NOMO-1 treated with DMSO at 0.1 percent for 48 hours (cell line): Measurements from ENCODE around the gene ARL14.
"Not testable (repeated sequence)": the region's sequence is repeated elsewhere in the genome, so short reads cannot be mapped to it uniquely, and the experiment has no call there.

Experiments
- DNase-seq: peaks from one replicate; lab custom pipeline; 2025; ENCODE audit not compliant: unreplicated experiment; lab: John Stamatoyannopoulos, UW

Gene ARL14

DNA sequence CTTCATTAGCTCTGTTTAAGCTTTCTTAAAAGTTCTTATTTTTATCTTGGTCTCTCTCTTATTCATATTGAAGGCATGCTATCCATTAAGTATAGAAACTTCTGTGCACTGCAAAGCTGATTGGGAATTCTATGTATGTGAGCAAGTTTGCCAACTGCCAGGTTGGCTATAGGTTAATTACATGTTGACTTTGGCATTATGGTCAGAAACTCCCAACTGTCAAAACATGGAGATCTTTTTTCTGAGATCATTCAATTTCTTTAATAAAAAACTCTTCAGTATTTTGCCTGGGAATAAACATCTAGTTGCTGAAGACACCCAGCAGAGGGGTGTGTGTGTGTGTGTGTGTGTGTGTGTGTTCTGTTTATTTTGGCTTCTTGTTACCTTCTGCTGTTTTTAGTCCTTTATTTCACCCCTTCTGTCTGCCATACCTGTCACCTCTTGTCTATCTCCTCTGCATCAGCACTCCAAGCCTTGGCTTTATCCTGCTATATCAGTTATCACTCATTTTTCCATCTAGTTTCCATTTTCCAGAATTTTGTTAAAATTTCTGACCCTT, 1.3 kb upstream of the ARL14 start:
- DNase-seq: no peak

DNA sequence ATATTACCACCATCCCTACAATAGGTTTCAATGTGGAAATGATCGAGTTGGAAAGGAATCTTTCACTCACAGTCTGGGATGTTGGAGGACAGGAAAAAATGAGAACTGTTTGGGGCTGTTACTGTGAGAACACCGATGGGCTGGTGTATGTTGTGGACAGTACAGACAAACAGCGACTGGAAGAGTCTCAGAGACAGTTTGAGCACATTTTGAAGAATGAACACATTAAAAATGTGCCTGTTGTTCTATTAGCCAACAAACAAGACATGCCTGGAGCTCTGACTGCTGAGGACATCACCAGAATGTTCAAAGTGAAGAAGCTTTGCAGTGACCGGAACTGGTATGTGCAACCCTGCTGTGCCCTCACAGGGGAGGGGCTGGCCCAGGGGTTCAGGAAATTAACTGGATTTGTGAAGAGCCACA, 510 bp downstream of the ARL14 start:
- DNase-seq: no peak

DNA sequence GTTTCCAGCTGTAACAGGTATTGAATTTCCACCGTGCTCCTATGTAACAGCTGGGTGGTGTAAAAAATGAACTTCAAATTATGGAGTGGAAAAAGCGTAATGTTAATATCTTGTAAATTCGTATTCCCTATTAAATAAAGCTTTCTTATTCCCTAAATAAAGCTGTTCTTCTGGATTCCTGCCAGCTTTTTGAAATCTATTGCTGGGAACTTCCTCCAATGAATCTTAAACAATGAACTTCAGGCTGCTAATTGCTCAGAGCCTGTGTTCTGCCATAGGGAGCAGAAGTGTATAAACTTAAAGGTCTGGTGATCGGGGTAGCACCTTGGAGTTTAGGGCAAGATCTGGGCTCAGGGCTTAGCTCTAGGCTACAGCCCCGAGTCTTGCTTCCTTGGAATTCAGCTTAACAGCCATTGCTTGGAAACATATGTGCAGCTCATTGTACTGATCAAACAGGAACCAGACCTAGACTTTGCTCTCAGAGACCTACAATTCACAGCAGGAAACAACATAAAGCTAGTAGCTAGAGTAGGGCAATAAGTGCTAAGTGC, 1.4 kb downstream of the ARL14 start:
- DNase-seq: no peak

DNA sequence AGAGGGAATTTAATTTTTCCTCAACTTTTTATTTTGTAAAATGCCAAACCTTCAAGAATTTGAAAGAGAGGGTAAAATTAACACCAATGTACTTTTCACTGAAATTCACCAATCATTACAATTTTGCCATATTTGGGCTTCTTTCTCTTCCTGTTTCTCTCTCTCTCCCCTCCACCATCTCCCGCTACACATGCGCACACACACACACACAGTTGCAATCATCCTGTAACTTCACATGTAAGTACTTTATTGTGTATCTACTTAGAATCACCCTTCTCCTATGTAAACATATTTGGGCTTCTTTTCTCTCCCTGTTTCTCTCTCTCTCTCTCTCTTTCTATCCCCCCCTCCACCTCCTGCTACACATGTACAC, 7.4 kb downstream of the ARL14 start:
- no peak for DNase-seq

DNA sequence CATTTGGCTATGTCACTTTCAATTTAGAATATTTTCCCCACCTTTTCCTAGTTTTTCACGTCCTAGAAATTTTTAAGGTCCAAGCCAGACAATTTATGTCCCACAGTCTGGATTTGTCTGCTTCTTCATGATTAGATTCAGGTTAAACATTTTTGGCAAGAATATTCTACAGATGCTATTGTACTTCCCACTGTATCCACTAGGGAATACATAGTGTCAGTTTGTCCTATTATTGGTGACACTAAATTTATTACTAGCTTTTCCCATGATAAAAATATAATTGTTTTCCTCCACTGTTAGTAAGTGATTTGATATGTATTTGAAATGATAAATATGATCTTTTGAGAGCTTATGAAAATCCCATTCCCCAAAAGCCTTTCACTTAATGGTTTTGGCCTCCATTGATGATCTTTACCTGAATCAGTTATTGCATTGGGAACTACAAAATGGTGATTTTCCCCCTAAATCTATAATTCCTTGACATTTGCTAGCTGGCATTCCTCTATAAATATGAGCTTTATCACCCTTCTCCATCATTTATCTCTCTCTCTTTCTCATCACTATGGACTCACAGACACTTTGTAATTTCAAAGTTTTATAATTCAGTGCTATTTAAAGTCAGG, 8.3 kb downstream of the ARL14 start:
- DNase-seq: no peak

DNA sequence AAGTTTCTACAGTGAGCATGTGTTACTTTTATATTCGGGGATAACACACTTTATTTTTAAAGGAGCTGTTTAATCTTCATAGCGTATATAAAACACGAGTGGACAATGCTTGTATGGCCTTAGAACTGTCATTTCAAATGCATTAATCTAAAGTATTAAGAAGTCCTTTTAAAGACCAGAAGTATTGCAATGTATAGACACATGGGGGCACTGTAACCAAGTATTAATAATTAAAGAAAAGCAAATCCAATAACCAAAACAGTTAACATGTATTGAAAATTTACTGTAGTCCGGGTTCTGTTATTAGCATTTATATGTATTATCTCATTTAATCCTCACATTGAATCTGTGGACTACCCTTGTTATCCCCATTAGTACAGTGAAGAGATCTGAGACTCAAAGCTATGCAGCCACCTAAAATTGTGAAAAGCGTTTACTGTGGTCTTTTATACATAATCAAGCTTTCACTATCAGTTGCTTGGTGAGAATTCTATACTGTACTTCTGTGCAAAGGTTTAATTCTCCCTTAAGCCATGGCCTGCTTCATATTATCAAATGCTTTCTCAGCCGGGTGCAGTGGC, 10.1 kb downstream of the ARL14 start:
- peak; percentile 40 for DNase-seq

DNA sequence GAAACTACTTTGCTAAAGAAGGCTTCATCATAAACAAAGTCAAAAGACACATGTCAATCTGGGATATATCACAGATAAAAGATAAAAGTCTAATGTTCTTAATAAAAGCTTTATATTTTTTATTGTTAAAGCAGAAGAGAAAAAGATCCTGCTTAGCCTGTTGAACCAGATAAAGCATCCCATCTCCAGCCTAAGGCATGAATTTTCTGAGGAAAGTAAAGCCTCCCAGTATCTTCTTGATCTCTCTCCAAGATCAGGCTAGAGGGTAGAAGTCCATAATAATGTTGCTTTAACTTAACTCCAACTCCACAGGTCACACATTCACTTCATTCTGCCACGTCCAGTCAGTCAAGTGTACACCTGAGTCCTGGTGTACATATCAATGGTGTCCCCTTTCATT, 14.2 kb downstream of the ARL14 start:
- no peak for DNase-seq

DNA sequence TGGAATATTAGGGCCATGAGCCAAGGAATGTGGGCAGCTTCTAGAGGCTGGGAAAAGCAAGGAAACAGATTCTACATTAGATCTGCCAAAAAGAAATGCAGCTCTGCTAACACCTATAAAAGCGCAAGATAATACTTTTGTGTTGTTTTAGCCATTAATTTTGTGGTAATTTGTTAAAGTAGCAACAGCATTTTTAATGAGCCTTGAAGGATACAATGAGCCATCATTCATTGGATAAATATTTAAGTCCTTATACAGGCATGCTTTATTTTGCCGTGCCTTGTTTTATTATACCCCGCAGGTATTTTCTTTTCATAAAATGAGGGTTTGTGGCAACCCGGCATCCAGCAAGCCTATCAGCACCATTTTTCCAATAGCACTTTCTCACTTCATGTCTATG, 15.0 kb downstream of the ARL14 start:
- no peak for DNase-seq

DNA sequence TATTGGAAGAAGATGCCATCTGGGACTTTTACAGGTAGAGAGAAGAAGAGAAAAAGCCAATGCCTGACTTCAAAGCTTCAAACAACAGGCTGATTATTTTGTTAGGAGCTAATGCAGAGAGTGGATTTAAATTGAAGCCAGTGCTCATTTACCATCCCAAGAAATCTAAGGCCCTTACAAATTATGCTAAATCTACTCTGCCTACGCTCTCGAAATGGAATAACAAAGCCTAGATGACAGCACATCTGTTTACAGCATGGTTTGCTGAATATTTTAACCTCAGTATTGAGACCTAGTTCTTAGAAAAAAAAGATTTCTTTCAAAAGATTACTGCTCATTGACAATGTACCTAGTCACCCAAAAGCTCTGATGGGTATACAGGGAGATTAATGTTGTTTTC, 16.2 kb downstream of the ARL14 start:
- no peak for DNase-seq

DNA sequence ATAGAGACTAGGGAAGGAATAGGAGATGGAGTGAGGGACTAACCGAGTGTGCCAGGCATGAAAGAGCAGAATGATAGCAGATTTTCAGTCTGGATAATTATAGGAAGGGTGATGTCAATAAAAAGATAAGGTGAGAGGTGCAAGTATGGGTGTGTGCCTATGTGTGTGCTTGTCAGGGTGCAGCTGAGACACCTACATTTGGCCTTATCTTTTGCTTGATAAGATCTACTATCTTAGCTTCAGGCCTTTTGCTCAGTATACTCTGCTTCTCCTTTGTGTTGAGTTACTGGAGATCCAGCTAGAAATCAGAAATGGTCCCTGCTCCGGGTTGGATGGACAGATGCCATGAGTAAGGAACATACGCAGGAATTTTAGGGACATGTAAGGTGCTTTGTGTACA, 17.4 kb downstream of the ARL14 start:
- no peak for DNase-seq

DNA sequence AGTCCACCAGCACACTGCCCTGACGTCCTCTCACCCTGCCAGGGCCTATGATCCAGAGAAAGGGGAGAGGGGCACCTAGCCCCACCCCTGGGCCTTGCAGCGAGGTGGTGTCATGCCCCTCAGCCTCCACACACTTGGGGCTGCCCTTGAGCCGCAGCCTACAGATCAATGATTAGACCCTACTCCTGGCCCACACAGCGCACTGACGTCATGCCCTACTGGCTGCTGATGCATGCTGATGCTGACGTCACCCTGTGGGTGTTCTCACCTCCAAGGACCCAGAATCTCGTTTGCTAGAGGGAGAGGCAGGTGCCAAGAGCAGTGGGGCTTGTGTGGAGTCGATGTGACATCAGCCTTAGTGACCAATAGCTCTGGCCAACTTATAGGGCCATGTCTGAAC, 18.0 kb downstream of the ARL14 start:
- no peak for DNase-seq

DNA sequence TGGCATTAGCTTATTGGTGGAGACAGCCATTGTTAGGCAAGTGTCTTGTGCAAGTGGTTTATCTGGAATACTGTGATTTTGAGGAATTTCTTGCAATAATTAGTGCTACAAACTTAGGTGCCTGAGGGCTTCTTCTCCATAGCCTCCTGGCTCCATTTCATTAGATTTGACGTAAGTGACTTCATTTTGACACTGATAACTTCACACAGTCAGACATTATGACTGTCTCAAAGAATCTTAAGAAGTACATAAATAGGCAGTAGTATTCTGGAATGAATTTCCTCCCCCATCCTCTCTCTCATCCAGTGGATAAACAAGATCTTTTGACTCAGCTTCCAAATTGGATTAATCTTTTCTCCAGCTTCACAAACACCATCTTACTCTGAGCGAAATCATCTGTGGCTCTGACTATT, 19.0 kb downstream of the ARL14 start:
- no peak for DNase-seq

DNA sequence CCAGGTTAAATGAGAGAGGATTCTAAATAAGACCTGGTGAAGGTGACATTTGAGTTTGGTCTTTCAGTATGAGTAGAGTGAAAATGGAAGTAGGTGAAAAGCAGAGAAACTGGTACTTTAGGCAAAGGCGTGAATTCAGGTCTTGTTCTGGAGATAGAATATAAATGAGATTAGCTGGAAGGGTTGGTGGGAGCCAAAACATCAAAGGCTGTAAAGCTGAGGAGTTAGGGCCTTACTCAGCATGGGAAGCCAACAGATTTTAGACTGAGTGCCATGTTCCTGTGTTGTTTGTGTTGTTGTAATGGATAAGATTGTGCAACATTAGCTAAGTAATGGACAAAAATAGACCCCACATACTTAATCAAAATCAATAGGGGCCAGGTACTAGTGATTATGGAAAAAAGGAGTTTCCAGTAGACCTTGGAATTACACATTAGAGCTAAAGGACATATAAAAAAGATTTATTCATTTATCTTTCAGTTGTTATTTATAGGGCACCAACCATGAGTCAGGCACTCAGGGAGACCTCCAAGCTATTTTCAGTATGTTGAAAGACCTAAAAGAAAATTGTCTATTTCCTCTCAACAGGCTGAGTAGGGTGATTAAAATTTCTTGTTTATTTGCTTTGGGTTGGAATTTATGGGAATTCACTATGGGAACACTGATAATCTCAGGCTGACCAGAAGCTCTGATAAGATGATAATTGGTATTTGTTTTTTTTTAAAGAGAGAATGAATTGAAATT, 20.8 kb downstream of the ARL14 start:
- DNase-seq: peak; percentile 70

DNA sequence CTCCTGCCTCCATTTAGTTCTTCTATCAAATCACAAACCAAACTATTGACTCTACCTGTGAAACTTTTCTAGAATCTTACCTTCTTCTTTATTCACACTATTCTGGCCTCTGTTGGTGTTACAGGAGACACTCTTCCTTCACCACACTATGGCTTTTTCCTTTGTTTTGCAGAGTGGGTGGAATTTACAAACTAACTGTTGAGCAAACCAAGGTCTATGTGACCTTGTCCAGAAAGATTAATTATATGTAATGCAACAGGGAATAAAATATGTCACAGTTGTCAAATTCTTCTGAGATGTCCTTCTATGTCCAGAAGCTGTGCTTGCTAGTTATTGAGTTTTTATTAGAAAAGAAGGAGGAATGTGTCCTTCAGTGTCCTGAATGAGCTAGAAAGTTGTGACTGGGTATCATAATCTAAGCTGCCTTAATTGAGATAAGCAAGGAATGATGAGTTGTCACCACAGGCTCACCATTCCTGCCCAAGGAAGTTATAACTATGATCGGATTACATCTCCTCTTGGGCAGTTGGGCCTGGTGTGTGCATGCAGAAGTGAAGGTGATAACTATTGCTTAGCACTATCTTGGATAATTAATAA, 21.7 kb downstream of the ARL14 start:
- no peak for DNase-seq

DNA sequence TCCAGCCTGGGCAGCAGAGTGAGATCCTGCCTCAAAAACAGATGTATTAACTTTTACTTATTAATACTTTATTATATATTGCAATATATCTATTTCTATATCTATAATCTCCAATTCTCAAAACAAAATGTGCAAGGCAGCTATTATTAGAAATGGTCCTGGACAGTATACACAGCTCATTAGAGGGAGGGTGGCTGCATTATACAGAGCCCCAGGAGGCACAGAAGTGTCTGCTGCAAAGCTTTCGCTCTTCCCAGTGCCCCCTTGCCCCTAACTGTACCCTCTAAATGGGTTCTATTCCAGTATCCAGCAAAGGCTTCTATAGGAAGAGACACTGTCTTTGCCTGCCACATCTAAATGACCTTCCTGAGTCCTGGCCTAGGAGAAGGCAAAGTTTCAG, 24.5 kb downstream of the ARL14 start:
- DNase-seq: no peak

DNA sequence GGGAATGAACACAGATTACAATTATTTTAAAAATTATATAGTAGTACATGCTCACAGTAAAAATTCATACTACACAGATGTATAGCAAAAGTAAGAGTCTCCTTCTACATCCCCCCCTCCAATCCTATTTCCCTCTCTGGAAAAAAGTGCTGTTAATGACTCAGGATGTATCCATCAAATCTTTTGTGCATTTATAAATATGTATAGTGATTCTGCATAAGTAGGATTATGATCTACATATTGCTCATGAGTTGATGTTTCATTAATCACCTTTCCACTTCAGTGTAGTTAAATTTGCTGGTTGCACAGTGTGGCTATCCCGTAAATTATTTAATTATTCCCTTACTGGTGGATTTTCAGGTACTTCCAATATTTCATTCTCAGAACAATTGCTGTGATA, 25.3 kb downstream of the ARL14 start:
- DNase-seq: no peak

DNA sequence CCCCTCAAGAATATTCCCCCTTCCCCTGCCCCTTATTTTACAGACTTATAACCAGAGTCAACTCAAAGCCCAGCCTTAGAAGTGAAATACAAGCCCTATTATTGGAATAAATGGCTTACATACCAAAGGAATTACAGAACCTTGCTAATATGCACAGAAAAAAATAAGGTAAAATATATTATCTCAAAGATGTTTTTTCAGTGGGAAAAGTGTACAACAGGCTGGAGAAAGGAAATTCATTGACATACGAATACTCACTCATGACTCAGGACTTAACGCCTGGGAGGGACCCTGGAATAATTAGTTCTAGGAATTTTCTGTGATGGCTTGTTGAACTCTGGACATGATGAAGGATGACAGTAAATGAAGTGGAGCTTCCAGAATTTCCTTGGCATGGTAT, 27.0 kb downstream of the ARL14 start:
- no peak for DNase-seq

DNA sequence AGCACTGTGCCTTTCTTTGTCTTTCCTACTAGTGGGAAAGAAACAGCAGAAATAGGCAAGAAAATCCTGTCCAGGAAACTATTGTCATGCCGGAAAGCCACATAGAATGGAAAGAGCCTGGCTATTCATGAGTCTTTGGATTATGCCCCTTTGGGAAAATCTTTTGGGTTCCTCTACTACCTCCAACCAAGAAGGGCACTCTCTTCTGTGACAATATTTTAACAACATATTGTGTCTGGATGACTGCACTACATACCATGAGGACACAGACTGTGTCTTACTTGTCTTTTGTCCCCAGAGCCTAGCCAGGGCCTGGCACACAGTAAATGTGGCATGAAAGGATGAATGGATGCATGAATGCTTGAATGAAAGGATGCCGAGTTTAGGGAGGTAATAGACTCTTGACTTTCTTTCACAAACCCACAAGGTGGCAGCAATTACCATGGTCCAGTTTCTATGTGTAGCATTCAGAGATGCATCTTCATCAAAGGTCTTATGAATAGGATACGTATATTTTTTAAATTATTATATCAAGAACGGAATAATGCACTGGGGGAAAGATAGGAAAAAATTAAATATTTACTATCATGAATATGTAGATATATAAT, 30.3 kb downstream of the ARL14 start:
- peak; percentile 52 for DNase-seq

DNA sequence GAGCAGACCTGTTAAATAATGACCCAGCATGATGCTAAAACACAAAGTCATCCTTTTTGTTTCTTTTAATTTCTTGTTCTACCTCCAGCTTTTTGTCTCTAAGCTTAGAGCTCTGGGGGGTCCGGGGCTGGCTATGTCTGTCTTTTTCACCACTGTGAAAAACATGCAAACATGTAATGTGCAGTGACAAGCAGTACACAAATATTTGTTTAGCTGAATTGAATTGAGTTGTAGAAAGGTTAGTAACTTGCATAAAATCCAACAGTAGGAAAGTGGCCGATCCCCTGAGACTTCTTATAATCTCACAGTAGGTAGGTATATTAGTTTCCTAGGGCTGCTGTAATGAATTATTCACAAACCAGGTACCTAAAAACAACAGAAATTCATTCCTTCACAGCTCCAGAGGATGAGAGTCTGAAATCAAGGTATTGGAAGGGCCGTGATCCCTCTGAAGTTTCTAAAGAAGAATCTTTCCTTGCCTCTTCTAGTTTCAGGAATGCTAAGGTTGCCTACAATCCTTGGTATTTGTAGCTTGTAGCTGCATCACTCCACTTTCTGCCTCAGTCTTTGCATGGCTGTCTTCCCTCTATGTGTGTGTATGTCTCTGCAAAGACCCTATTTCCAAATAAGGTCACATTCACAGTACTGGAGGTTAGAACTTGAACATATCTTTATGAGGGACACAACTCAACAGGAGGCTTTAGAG, 32.7 kb downstream of the ARL14 start:
- DNase-seq: no peak

DNA sequence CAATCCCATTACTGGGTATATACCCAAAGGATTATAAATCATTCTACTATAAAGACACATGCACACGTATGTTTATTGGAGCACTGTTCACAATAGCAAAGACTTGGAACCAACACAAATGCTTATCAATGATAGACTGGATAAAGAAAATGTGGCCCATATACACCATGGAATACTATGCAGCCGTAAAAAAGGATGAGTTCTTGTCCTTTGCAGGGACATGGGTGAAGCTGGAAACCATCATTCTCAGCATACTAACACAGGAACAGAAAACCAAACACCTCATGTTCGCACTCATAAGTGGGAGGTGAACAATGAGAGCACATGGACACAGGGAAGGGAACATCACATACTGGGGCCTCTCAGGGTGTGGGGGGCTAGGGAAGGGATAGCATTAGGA, 36.2 kb downstream of the ARL14 start:
- not testable (repeated sequence) for DNase-seq

DNA sequence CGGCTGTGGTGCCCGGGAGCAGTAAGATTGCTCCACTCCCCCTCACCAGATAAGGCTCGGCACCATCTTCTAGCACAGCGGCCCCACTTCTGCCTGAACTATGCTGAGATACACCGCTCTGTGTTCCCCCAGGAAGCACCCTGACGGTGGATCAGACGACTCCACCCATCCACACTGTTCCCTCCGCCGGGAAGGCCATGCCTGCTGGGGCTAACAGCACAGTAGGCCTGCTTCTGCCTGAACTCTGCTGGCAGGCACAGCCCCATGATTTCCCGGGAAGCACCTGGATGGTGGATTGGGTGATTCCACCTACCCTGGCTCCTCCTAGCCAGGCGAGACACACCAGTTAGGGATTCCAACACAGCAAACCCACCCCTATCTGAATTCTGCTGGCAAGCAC, 42.8 kb downstream of the ARL14 start:
- no peak for DNase-seq
